CD4-positive, alpha-beta memory T cell (primary cell): Measurements from ENCODE around the gene VPS37C. TPM values are rescaled to one million over a fixed set of nuclear protein-coding genes. Genes with fewer than 3 reads are reported as not detected.
"Not testable (repeated sequence)": the region's sequence is repeated elsewhere in the genome, so short reads cannot be mapped to it uniquely, and the experiment has no call there.

Source experiments
- CTCF ChIA-PET: fragments of 350-600 bp; sonication (Branson Sonifier 250); formaldehyde crosslinking; loops from one replicate; lab custom pipeline; 2021; ENCODE audit warnings: inconsistent platforms; ENCODE audit not compliant: partially characterized antibody; lab: Charles Lee
- POLR2A ChIA-PET: fragments of 350-600 bp; sonication (Branson Sonifier 250); formaldehyde crosslinking; loops from one replicate; lab custom pipeline; 2021; ENCODE audit not compliant: partially characterized antibody; lab: Charles Lee
- DNase-seq, 5 donors: peaks; one replicate each; pipeline versions ENCODE4 v3.0.0 to v3.0.0-alpha.2; 2020 to 2022; ENCODE audit warnings: mixed read lengths in 1 of 5
- H3K27ac ChIP-seq: one replicate; pipeline ENCODE4 v1.7.0; 2013; ENCODE audit warnings: low read depth, low read length
- H3K27me3 ChIP-seq: 2 replicates; pipeline ENCODE4 v1.7.0; 2013; ENCODE audit warnings: mild to moderate bottlenecking, low read length, moderate library complexity; ENCODE audit not compliant: insufficient read depth
- H3K36me3 ChIP-seq: 2 replicates; pipeline ENCODE4 v1.7.0; 2013; ENCODE audit warnings: mild to moderate bottlenecking, low read length, moderate library complexity; ENCODE audit not compliant: insufficient read depth
- H3K4me1 ChIP-seq: 2 replicates; pipeline ENCODE4 v1.7.0; 2013; ENCODE audit warnings: mild to moderate bottlenecking, low read length, moderate library complexity; ENCODE audit not compliant: insufficient read depth
- H3K4me3 ChIP-seq, 2 donors: one replicate each; pipeline ENCODE4 v1.7.0; 2013; ENCODE audit warnings: low read length in 2 of 2, mild to moderate bottlenecking in 1 of 2
- H3K9me3 ChIP-seq, 2 donors: one replicate each; pipeline ENCODE4 v1.7.0; 2013; ENCODE audit warnings: low read length in 2 of 2, control low read depth in 1 of 2; ENCODE audit not compliant: control insufficient read depth in 1 of 2
- H3K27ac Mint-ChIP-seq, 7 donors: one replicate each; pipeline ENCODE4 v1.8.0; 2020 to 2021; ENCODE audit warnings: mixed read lengths in 7 of 7, mild to moderate bottlenecking in 6 of 7, inconsistent platforms in 3 of 7, moderate library complexity in 3 of 7
- H3K27me3 Mint-ChIP-seq, 2 donors: one replicate each; pipeline ENCODE4 v1.8.0; 2020 to 2021; ENCODE audit warnings: mixed read lengths in 2 of 2
- H3K36me3 Mint-ChIP-seq, 2 donors: one replicate each; pipeline ENCODE4 v1.8.0; 2020 to 2021; ENCODE audit warnings: mixed read lengths in 2 of 2, inconsistent platforms in 1 of 2, mild to moderate bottlenecking in 1 of 2
- H3K4me1 Mint-ChIP-seq, 4 donors: one replicate each; pipeline ENCODE4 v1.8.0; 2020 to 2021; ENCODE audit warnings: mixed read lengths in 4 of 4, mild to moderate bottlenecking in 1 of 4
- H3K4me3 Mint-ChIP-seq, 8 donors: one replicate each; pipeline ENCODE4 v1.8.0; 2020 to 2021; ENCODE audit warnings: mixed read lengths in 8 of 8, mild to moderate bottlenecking in 7 of 8, moderate library complexity in 6 of 8, inconsistent platforms in 3 of 8
- H3K9me3 Mint-ChIP-seq, 8 donors: one replicate each; pipeline ENCODE4 v1.8.0; 2020 to 2021; ENCODE audit warnings: mixed read lengths in 8 of 8, mild to moderate bottlenecking in 5 of 8, inconsistent platforms in 3 of 8, moderate library complexity in 1 of 8
- intact Hi-C: fragments of 100-400 bp; cut with micrococcal nuclease; formaldehyde crosslinking; loops from one replicate; pipeline ENCODE4 v1.15.1; 2023
- polyA plus RNA-seq, 2 donors: library from polyadenylated mRNA; unstranded; fragments of 300-500 nt; fragmentation: Illumina TruSeq; gene quantifications; one replicate each; pipeline ENCODE4 v1.2.3, GENCODE V29; 2021
- total RNA-seq, 2 experiments: library from RNA; stranded (reverse); gene quantifications; one replicate each; pipeline ENCODE4 v1.2.3, GENCODE V29; 2021

The VPS37C gene
- total RNA-seq (1 to 10 TPM; 7.3 to 7.9 TPM), polyA plus RNA-seq (under 1 TPM; 0.25 to 0.93 TPM)

DNA sequence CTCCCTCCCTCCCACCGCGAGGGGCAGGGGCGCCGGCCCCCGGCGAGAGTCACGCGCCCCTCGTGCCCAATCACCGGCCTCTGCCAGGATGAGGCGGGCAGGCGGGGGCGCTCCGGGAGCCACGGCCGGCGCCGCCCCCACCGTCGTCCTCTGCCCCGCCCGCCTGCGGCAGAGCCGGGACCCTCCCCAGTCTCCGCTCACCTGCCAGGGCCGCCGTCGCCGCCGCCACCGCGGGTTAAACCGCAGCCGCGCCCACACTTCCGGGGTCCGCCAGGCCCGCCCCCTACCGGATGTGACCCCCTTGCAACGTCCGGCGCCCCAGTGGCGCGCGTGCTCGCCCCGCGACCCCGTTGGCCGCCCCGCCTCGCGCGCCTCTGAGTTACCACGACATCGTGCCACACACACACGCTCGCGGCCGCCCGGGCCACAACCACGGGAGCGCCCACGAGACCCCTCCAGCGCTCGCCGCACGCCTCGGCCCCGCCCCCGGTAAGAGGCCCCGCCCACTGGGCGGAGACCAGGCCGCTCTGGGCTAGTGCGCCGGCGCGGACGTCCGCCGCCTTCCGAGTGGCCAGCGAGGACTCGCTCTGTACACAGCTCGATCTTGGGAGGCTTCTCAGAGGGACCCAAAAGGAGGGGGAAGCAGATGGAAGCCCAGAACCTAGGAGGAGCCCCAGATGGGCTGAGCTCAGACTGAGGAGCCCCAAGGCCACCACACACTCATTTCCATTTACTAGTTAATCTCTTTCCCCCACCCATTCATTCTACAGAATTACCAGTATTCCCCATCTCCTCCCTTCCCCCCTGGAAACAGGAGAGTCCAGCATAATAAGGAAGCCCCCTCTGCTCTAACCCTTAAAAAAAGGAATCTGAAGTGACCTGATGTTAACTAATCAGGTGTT lies at the start of gene VPS37C:
Gene VPS37C (minus strand): TSS at position 237 of the 902 bp plus-strand sequence. CDS start 22,597 bp downstream, outside the sequence.
- H3K4me1 Mint-ChIP-seq = peaks cover 21 to 51% (median 33%) of the 10 kb centered on the region in 4 donors
- peak; percentile 87 to 93 (median 91) for DNase-seq
- peaks cover 0 to 7% (median 0%) of the 10 kb centered on the region in 8 donors for H3K9me3 Mint-ChIP-seq
- Histone ChIP-seq H3K4me3 (peak within 1 kb of the TSS; percentile 69 to 73), H3K27me3 (no peaks in the 10 kb centered on the region), H3K4me1 (peaks cover 18% of the 10 kb centered on the region), H3K9me3 (no peaks in the 10 kb centered on the region), H3K36me3 (no peaks in the 10 kb centered on the region), H3K27ac (peak within 1 kb of the TSS; percentile 68)
- no peaks in the 10 kb centered on the region for H3K27me3 Mint-ChIP-seq
- ChIA-PET CTCF (interaction anchor here (1.5 kb wide), 1 partner anchor 192 kb away, joined by 3 read pairs; no protein-coding TSS in a partner anchor), POLR2A (interaction anchor here (0.6 to 1.5 kb wide), 8 partner anchors 9 to 249 kb away, joined by 3 to 5 read pairs (median 4); no protein-coding TSS in a partner anchor)
- peaks cover 4 to 5% of the 10 kb centered on the region in 2 donors for H3K36me3 Mint-ChIP-seq
- H3K27ac Mint-ChIP-seq = peak within 1 kb of the TSS; percentile 95 to 98 (median 96)
- peak within 1 kb of the TSS; percentile 89 to 91 (median 90) for H3K4me3 Mint-ChIP-seq
- intact Hi-C loops = loop anchor here (1.0 to 5.0 kb wide), 4 partner anchors 69 to 320 kb away; partner anchors contain the start of gene PRPF19

DNA sequence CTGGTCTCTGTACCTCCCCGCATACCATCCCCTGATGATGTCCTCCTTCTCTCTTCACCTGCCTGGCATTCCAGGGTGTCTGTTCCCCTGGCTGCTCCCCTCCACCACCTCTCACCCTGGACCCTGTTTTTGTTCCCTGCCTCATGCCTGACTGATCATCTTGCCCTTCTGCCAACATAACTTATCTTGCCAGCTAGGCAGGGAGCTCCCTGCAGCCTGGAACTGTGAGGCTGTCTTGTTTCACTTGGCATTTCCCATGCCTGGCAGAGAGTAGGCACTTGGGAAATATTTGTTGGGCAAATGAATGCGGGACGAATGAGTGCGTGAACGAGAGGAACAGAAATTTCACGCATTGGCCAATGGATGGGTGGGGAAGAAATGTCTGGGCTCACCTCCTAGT lies 49.4 kb upstream of the VPS37C start:
- H3K4me1 Mint-ChIP-seq, intact Hi-C loops: not testable (repeated sequence)

DNA sequence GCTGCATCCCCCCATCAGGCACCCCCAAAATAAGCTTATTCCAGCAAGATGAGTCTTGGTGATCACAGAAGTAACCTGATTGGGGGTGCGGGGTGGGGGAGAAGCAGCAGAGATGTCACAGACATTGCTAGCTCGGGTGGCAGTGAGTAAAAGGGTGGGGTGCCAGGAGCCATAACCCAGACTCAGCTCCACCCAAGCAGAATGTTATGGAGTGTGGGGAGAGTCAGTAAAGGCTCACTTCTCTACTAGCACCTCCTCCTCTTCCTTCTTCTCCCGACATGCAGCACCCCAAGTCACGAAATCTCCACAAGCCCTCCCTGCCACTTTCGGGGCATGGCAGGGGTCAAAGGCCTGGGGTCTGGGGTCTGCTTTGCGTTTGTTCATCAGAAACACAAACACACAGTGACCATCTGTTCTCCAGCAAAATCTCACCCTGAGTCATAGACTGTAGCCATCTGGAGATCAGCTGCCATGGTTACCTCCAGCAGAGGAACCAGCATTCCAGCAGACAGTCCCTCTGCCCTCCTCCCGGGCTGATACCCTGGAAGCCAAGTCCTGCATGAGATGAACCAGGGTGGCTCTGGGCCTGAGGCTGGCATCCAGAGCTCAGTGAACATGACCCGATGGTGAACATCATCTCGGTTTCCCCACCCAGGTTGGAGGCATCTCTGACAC lies 46.5 kb upstream of the VPS37C start:
- H3K4me1 Mint-ChIP-seq, POLR2A ChIA-PET, CTCF ChIA-PET, H3K9me3 ChIP-seq, H3K27ac ChIP-seq, H3K27ac Mint-ChIP-seq, H3K36me3 ChIP-seq, H3K4me3 ChIP-seq, H3K27me3 ChIP-seq, H3K4me3 Mint-ChIP-seq, H3K4me1 ChIP-seq, DNase-seq, intact Hi-C loops, H3K27me3 Mint-ChIP-seq, H3K36me3 Mint-ChIP-seq, H3K9me3 Mint-ChIP-seq: not testable (repeated sequence)

More for the DNA sequence above, 49.4 kb upstream of the VPS37C start:
- DNase-seq, H3K4me3 Mint-ChIP-seq, H3K36me3 Mint-ChIP-seq, H3K9me3 Mint-ChIP-seq, H3K27ac Mint-ChIP-seq, H3K4me1 ChIP-seq, CTCF ChIA-PET, H3K27me3 Mint-ChIP-seq, H3K27ac ChIP-seq, H3K9me3 ChIP-seq, H3K36me3 ChIP-seq, H3K27me3 ChIP-seq, H3K4me3 ChIP-seq, POLR2A ChIA-PET: not testable (repeated sequence)

- POLR2A ChIA-PET, H3K4me1 ChIP-seq, H3K36me3 ChIP-seq, intact Hi-C loops, H3K9me3 ChIP-seq, H3K27ac ChIP-seq, H3K4me3 Mint-ChIP-seq, H3K9me3 Mint-ChIP-seq, H3K27me3 ChIP-seq, H3K4me1 Mint-ChIP-seq, DNase-seq, CTCF ChIA-PET, H3K36me3 Mint-ChIP-seq, H3K4me3 ChIP-seq, H3K27ac Mint-ChIP-seq: not testable (repeated sequence)
- peaks cover 13 to 16% of the 10 kb centered on the region in 2 donors for H3K27me3 Mint-ChIP-seq
Observed at GRCh38 chr11:61204502-61205059, 43.4 kb upstream of the VPS37C start.

- intact Hi-C loops, CTCF ChIA-PET, H3K27ac Mint-ChIP-seq, H3K4me1 ChIP-seq, H3K4me1 Mint-ChIP-seq, DNase-seq, H3K36me3 ChIP-seq, H3K27me3 ChIP-seq, H3K36me3 Mint-ChIP-seq, H3K27ac ChIP-seq, H3K9me3 Mint-ChIP-seq, POLR2A ChIA-PET, H3K4me3 Mint-ChIP-seq, H3K9me3 ChIP-seq, H3K4me3 ChIP-seq: not testable (repeated sequence)
- peaks cover 13 to 19% of the 10 kb centered on the region in 2 donors for H3K27me3 Mint-ChIP-seq
Observed at GRCh38 chr11:61203873-61204272, 42.6 kb upstream of the VPS37C start.

DNA sequence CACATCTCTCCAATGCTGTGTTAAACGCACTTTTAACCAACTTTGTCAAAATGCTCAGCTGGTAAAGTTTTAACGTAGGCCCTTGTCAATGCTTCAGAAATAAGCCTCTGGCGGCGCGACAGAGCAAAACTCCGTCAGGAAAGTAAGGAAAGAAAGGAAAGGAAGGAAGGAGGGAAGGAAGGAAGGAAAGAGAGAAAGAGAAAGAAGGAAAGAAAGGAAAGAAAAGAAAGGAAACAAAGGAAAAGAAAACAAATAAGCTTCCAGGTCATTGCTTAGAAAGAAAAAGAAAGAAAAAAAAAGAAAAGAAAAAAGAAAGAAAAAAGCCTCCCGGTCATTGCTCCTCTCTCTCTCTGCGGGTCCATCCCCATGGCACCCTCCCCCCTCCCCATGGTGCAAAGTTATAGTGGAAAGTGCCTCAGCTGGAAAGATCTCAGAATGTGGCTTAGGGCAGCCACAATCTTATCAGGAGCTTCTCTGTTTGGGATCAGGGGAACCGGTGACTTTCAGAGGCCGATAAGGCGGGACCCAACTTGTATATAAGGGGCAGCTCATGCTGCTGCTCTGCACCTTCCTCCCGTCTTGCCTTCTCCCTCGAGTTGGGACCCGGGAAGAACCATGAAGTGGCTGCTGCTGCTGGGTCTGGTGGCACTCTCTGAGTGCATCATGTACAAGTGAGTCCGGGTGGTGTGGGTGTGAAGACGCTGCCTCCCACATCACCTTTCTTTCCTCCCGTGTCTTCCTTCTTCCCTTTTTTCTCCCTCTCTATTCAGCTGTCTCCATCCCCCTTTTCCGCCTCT lies 41.9 kb upstream of the VPS37C start, which contains the start of gene PGA3:
Gene PGA3 (plus strand): TSS at position 566 of the 797 bp plus-strand sequence. CDS start 50 bp downstream, at position 616.
- intact Hi-C loops, H3K27ac Mint-ChIP-seq: not testable (repeated sequence)
- CTCF ChIA-PET = interaction anchor here (0.6 kb wide), 1 partner anchor 345 kb away, joined by 3 read pairs; no protein-coding TSS in a partner anchor

More for the DNA sequence above, 41.9 kb upstream of the VPS37C start, which contains the start of gene PGA3:
- H3K4me3 Mint-ChIP-seq, H3K4me3 ChIP-seq, POLR2A ChIA-PET, DNase-seq, H3K9me3 ChIP-seq, H3K27me3 ChIP-seq, H3K9me3 Mint-ChIP-seq, H3K36me3 ChIP-seq, H3K27ac ChIP-seq, H3K36me3 Mint-ChIP-seq, H3K4me1 ChIP-seq, H3K4me1 Mint-ChIP-seq: not testable (repeated sequence)
- peaks cover 13 to 19% of the 10 kb centered on the region in 2 donors for H3K27me3 Mint-ChIP-seq
